Breast epithelium (tissue), 3 donors: ENCODE data around the gene ANKH.

Experiments
- CTCF ChIP-seq, 3 donors: fragments of 450-650 bp; IDR thresholded peaks; one replicate each; pipeline ENCODE4 v1.5.1; 2016 to 2017; ENCODE audit warnings: antibody characterized with exemption in 3 of 3, mild to moderate bottlenecking in 3 of 3, moderate library complexity in 3 of 3
- POLR2A ChIP-seq: fragments of 450-650 bp; IDR thresholded peaks from one replicate; pipeline ENCODE4 v1.6.1; 2016; ENCODE audit warnings: antibody characterized with exemption, mild to moderate bottlenecking, moderate library complexity
- POLR2AphosphoS5 ChIP-seq, 3 donors: sonication (generic); formaldehyde crosslinking; IDR thresholded peaks; one replicate each; pipeline ENCODE4 v1.6.1; 2017; ENCODE audit warnings: antibody characterized with exemption in 3 of 3

- TF ChIP-seq CTCF (IDR thresholded peaks at IDR 0.05) (no peak), POLR2A (no peak), POLR2AphosphoS5 (IDR thresholded peaks at IDR 0.05) (no peak)
Measured at GRCh38 chr5:14895301-14895700, 23.7 kb upstream of the ANKH start.
